Epithelial cell of esophagus (primary cell): ENCODE results near the gene CAPRIN1.
"Not testable (repeated sequence)": the region's sequence is repeated elsewhere in the genome, so short reads cannot be mapped to it uniquely, and the experiment has no call there.

Experiments
- DNase-seq: peaks from one replicate; pipeline ENCODE4 v3.0.0; 2010; ENCODE audit warnings: low read depth
- H3K4me3 ChIP-seq: 2 replicates; pipeline ENCODE4 v1.5.1; 2011; ENCODE audit warnings: mild to moderate bottlenecking, low read length, control low read depth
- CTCF ChIP-seq: IDR thresholded peaks from 2 replicates; pipeline ENCODE4 v1.5.1; 2011; ENCODE audit warnings: low read depth, mild to moderate bottlenecking, low read length, control low read depth, inconsistent platforms; ENCODE audit not compliant: insufficient read depth; ENCODE audit errors: missing control alignments

CAPRIN1 gene

DNA sequence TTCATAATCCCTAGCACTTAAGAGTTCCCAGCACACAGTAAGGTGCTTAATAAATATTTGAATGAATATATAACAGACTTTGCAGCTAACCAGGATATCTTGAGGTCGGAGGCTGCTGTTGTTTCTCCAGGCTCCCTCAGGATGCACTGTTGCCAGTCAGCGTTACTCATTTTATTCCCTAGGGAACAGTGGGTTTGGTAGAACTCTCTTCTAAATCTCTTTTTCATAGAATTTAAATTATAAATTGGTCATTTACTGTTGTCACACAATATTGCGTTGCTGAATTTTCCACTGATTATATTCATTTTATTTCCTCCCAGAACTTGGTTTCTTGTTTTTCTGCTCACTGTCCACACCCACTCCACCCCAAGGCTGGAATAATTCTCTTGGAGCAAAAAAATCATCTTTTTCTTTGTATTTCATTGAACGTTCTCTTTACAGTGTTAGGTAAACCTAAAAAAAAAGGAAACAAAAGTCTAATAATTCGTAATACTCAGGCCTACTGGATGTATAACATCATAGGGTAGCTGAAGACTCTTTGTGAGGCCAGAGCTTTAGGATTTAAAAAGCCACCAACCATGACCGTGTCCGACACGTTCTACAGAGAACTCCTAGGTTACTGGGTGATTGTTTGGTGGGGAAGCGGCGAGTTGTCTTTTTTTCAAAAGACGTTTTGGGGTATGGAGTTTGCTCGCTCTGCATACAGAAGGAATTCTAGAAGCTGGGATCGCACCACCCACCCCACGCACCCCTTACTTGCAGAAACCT lies 766 bp upstream of the CAPRIN1 start:
- DNase-seq, result no peak
- TF ChIP-seq CTCF, result no peak
- peak overlapping the region; percentile 84 for H3K4me3 ChIP-seq

DNA sequence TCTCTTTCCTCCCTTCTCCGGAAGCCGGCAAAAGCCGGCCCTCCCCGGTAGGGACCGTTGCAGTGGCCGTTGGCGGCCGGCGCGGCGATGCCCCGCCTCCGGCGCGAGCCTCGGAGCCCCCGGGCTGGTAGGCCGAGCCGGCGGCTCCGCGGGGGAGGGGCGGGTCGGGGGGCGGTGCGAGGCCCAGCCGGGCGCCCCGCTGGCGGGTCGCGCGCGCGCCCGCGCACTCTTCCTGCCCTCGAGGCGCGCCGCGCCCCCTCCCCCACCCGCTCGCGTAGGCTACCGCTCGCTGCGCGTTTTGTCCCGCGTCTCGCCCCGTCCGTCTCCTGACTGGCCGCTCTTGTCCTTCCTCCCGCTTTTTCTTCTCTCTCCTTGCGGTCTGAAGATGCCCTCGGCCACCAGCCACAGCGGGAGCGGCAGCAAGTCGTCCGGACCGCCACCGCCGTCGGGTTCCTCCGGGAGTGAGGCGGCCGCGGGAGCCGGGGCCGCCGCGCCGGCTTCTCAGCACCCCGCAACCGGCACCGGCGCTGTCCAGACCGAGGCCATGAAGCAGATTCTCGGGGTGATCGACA lies 591 bp downstream of the CAPRIN1 start:
- TF ChIP-seq CTCF, result no peak
- peak; percentile 87 for DNase-seq
- H3K4me3 ChIP-seq, result peak overlapping the region; percentile 84

DNA sequence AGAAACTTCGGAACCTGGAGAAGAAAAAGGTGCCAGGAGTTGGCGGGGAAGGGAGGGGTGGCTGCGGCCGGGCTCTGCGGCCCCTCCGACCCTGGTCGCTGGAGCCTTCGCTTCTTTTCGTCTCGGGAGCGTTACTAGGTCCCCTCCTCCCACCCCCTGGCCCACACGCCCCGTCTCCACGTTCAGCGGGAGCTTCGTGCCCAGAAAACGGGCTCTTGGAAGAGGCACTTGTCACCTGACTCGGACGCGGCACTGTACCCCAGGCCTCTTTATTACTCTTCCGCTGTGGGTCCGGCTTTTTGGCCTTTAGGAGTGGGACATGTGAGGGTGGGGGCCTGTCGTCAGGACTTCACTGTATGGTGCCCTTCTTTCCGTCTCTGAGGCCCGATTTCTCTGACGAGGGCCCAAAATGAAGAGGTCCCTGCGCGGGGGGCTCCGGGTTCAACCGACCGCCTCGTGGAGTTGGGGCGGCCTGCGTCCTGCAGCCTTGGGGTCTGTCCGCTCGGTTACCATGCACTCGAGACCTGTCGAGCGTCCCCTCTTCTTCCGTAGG lies 1.2 kb downstream of the CAPRIN1 start:
- H3K4me3 ChIP-seq, result peak overlapping the region; percentile 84
- TF ChIP-seq CTCF, result no peak
- peak; percentile 25 for DNase-seq

GRCh38 chr11:34053161-34053686 lies 1.7 kb downstream of the CAPRIN1 start:
- peak; percentile 78 for DNase-seq
- H3K4me3 ChIP-seq, result peak overlapping the region; percentile 84
- no peak for TF ChIP-seq CTCF

DNA sequence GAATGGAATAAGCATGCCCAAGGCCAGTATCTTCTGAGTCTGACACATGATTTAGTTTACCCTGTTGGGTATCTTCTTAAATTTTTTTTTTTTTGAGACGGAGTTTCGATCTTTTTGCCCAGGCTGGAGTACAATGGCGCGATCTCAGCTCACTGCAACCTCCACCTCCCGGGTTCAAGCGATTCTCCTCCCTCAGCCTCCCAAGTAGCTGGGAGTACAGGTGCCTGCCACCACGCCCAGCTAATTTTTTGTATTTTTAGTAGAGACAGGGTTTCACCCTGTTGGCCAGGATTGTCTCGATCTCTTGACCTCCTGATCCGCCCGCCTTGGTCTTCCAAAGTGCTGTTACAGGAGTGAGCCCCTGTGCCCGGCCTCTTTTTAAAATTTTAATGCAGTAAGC lies 2.8 kb downstream of the CAPRIN1 start:
- not testable (repeated sequence) for DNase-seq
- H3K4me3 ChIP-seq, result peak overlapping the region; percentile 84

GRCh38 chr11:34055218-34056000 lies 3.9 kb downstream of the CAPRIN1 start:
- no peak for DNase-seq
- TF ChIP-seq CTCF, result no peak
- H3K4me3 ChIP-seq, result no peak overlapping the region

- TF ChIP-seq CTCF, result no peak
- no peak for DNase-seq
- H3K4me3 ChIP-seq, result no peak overlapping the region
These were observed 5.1 kb downstream of the CAPRIN1 start for GRCh38 chr11:34056672-34057071.
